Measurements from ENCODE around the gene C11orf24. TPM values are rescaled to one million over a fixed set of nuclear protein-coding genes. Genes with fewer than 3 reads are reported as not detected.
A peak's percentile ranks its signal among the peaks of the same experiment; 100 is the strongest.

Gene C11orf24
- total and polyA plus RNA-seq, 2 of the 8 experiments (the other 6 are each of a cell fraction or from before 2014, with no cell fraction given): 45.4 to 51.7 TPM

- no peak overlapping the region for H3K27ac ChIP-seq (ENCODE audit: low read depth, low read length)
- H2BK12ac ChIP-seq (ENCODE audit: low read depth, low read length): no peak overlapping the region; the same call in 1 of the 2 replicates
- TF ChIP-seq ZNF274 (IDR thresholded peaks at IDR 0.05; ENCODE audit: borderline replicate concordance, extremely low read depth, low read length) (no peak), MAX (IDR thresholded peaks at IDR 0.05) (peak; percentile 59), E2F6 (IDR thresholded peaks at IDR 0.05) (0 out of 2 replicates have a peak, but pooled peaks have one; percentile 17), POLR2A (IDR thresholded peaks at IDR 0.05; ENCODE audit: control extremely low read depth in 1 of 2, low read depth in 2 of 2, low read length in 2 of 2) (peak in 1 of 2 experiments; percentile 41; a peak in 1 of 3 replicates)
- no peak overlapping the region for H3K4me3 ChIP-seq (ENCODE audit: extremely low read depth in 1 of 4, insufficient read depth in 2 of 4, low read depth in 3 of 4, low read length in 4 of 4)
- WGBS, 2 experiments (ENCODE audit: extremely low coverage in 1 of 2, insufficient coverage in 1 of 2, insufficient read length in 1 of 2, insufficient replicate concordance in 2 of 2, low coverage in 1 of 2, low lambda C conversion rate in 2 of 2, missing lambda C conversion rate in 1 of 2): 94% methylated on average over 13 of the region's 15 CpGs; no CpG with 5 or more reads in 1 of the 2 experiments
- no peak overlapping the region for H3K9ac ChIP-seq (replicated peaks in 1 of 4; ENCODE audit: extremely low read depth in 1 of 4, low read depth in 3 of 4, low read length in 3 of 4)
- no peak overlapping the region for H2BK20ac ChIP-seq (ENCODE audit: low read length)
- H3K4ac ChIP-seq (replicated peaks; ENCODE audit: insufficient read length, low read depth, low read length): no peak overlapping the region
- peaks cover 0 to 2% (median 0%) of the 10 kb centered on the region in 4 experiments; a peak in 2 of 7 replicates for H3K27me3 ChIP-seq (replicated peaks in 1 of 4; ENCODE audit: control insufficient read depth in 3 of 4, extremely low read depth in 1 of 4, insufficient read depth in 3 of 4, low read length in 3 of 4)
- H4K5ac ChIP-seq (ENCODE audit: insufficient read length, low read depth, low read length): no peak overlapping the region
- H3K23ac ChIP-seq (ENCODE audit: insufficient read length): no peak overlapping the region
- no peak overlapping the region for H2BK15ac ChIP-seq (ENCODE audit: low read length)
- no peak overlapping the region for H2AK5ac ChIP-seq (ENCODE audit: low read depth, low read length)
- H3K9me3 ChIP-seq (ENCODE audit: insufficient read depth in 2 of 2, low read depth in 1 of 2, low read length in 1 of 2): no peaks in the 10 kb centered on the region
- POLR2A ChIA-PET (ENCODE audit: partially characterized antibody): interaction anchor here (0.6 to 5.5 kb wide), 12 partner anchors 9 to 99 kb away, joined by 3 to 39 read pairs (median 6); partner anchors contain the start of gene C11orf24
- H3K56ac ChIP-seq (replicated peaks; ENCODE audit: insufficient read length, low read depth, low read length): no peak overlapping the region
- no peak overlapping the region for H3K14ac ChIP-seq (ENCODE audit: insufficient read length)
- H3K79me2 ChIP-seq (ENCODE audit: control insufficient read depth in 1 of 2, insufficient read depth in 2 of 2, low read length in 2 of 2): peaks cover 19 to 24% of the 10 kb centered on the region in 2 experiments
- no peak for FAIRE-seq
- H2BK5ac ChIP-seq (ENCODE audit: low read depth, low read length): no peak overlapping the region
- H2BK120ac ChIP-seq (replicated peaks; ENCODE audit: low read depth, low read length): no peak overlapping the region
- no peaks in the 10 kb centered on the region for H3K36me3 ChIP-seq (ENCODE audit: control insufficient read depth in 2 of 4, insufficient read depth in 4 of 4, low read length in 3 of 4)
- H4K8ac ChIP-seq (ENCODE audit: extremely low read depth, insufficient read depth, low read length): no peak overlapping the region
- no peak overlapping the region for H3K18ac ChIP-seq (ENCODE audit: extremely low read depth, low read length)
- H3K23me2 ChIP-seq (ENCODE audit: low read depth, low read length): peaks cover 10% of the 10 kb centered on the region; the same call in 1 of the 2 replicates
- H3K4me1 ChIP-seq (replicated peaks in 1 of 4; ENCODE audit: control insufficient read depth in 3 of 4, insufficient read depth in 4 of 4, low read length in 3 of 4): peaks cover 0 to 16% (median 9%) of the 10 kb centered on the region in 4 experiments; a peak in 6 of 7 replicates
- peaks cover 3% of the 10 kb centered on the region; the same call in 1 of the 2 replicates for H3K79me1 ChIP-seq (ENCODE audit: low read depth, low read length)
- DNase-seq (ENCODE audit: low read depth in 1 of 2, low spot score in 2 of 2): no peak
- H2AFZ ChIP-seq (ENCODE audit: low read length): no peak overlapping the region
- peaks cover 3 to 8% of the 10 kb centered on the region in 2 experiments for H4K20me1 ChIP-seq (replicated peaks in 1 of 2; ENCODE audit: control insufficient read depth in 1 of 2, insufficient read depth in 2 of 2, low read length in 2 of 2)
- H3K4me2 ChIP-seq (ENCODE audit: insufficient read depth in 1 of 2, low read depth in 2 of 2, low read length in 2 of 2): no peak overlapping the region; a peak in 1 of 4 replicates
- CTCF ChIA-PET (ENCODE audit: partially characterized antibody): interaction anchor here (1.6 to 2.4 kb wide), 3 partner anchors 11 to 83 kb away, joined by 7 to 10 read pairs (median 7); no protein-coding TSS in a partner anchor
- H4K91ac ChIP-seq (replicated peaks; ENCODE audit: insufficient read length, low read length): no peak overlapping the region
These were observed 56.7 kb downstream of the C11orf24 start for GRCh38 chr11:68215087-68215445.
